HG02970 (cell line): Measurements from ENCODE around the gene FZD2.

ENCODE experiments used
- ATAC-seq: cut with Tn5 transposase; IDR thresholded peaks from one replicate; pipeline ENCODE4 v1.9.1; 2021; ENCODE audit warnings: mild to moderate bottlenecking, moderate library complexity, moderate number of reproducible peaks; ENCODE audit not compliant: unreplicated experiment, low FRiP score

FZD2 gene

DNA sequence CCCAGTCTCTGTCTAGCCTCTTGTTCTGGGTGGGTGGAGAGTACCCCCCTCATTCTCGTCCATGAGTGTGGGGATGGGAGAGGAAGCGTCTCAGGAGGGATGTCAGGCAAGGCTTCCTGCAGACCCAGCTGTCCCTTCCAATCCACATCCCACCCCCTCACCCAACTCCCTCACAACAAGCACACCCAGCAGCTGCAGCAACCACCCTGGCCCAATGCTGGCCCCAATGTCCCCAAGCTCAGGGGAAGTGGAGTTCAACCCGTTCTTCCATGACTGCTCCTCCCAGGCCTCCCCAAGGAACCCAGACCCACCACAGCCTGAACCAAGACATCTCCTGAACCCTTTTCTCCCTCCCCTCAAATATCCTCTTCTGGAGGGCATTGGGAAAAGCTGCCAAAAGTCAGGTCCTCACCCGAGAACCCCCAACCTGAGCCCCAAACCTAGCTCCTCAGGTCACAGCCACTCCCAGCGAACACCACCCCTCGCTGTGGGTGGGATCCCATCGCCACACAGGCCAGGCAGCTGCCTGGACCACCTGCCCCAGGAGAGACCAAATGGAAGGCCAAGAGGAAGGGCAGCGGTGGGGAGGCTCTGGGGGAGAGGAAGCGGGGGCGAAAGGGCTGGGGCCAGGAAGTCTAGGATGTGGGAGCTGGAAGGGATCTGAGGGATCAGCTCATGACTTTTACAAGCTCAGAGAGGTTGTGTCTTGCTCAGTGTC is 47.6 kb downstream of the FZD2 start:
- ATAC-seq, result no peak

DNA sequence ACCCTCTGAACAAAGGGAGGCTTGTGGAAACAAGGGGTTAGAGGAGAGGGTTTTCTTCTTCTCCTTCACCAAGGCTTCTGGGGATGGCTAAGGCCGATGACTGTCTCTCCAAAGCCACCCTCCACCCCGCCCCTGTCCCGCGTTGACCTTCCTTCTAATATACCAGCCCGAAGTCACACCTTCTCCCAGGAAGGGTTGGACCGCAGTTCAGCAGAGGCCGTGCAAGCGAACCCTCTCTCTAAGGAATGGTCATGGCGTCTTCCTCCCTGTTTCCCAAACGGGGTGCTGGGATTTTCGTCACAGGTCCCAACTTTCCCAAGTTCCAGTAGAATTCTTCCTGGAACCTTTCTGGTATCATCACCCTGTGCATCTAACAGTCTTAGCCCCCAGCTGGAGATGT is 49.4 kb downstream of the FZD2 start:
- ATAC-seq, result no peak

DNA sequence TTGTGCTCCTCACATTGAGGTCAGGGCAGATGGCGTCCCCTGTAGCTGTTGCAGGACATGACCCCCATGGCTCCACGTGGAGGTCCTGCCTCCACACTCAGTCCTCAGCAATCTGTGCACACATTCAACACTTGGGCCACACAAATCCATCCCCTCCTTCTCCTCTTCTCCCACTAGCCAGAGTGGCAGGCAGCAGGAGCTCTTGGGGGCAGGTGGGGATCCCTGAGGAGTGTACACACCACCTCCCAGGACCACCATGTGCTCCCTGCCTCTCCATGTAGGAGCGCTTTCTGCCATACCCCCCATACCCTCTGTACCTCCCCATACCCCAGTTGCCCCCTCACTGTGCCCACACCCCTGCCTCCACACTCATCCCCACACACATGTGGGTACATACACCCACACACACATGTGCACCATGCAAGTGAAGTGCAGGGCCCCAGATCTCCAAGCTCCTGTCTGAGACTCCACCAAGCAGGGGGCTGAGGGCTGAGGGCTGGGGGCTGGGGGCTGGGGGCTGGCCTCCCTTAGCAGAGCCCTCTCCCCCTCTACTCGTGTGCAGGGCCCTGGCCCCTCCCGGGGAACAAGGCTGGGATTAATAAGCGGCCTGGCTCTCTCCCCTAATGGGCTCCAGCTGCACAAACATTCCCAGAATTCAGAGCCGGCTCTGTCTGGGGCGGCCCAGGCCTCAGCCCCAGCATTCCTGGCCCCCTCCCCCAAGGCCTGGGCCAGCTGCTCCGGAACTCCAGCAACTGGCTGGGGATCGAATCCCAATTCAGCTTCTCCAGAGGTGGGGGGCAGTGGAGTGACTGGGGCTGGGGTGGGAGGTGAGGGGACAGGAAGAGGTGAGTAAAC is 50.8 kb downstream of the FZD2 start:
- ATAC-seq, result no peak

DNA sequence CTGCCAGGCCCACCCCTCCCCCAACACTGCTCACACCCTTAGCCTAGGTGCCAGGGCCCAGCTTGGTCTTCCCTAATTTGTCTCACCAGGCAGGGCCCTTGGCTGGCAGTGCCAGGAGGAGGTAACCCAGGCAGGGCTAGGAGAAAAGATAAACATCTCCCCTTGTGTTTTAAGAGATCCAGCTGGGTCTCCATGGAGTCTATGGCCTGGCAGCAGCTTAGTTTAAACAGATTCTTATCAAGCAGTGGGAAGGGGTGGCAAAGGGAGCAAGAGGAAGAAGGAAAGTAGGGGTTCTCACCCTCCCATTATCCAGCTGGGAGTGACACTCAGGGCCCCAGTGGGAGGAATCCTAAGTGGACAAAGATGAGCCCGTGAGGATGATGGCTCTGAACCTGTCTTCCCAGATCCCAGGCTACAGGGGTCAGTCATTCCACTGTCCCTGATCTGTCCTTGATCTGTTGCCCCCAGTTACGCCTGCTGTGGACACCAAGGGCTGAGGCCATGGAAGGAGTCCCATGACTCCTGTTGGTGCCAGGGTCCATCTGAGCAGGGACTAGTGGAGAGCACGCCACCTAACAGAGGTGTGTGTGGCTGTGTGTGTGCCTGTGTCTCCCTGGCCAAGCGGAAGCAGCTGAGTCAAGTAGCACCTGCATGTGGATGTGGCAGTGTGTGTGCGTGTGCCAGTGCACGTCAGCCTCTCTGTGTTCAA is 51.6 kb downstream of the FZD2 start:
- ATAC-seq, result no peak

DNA sequence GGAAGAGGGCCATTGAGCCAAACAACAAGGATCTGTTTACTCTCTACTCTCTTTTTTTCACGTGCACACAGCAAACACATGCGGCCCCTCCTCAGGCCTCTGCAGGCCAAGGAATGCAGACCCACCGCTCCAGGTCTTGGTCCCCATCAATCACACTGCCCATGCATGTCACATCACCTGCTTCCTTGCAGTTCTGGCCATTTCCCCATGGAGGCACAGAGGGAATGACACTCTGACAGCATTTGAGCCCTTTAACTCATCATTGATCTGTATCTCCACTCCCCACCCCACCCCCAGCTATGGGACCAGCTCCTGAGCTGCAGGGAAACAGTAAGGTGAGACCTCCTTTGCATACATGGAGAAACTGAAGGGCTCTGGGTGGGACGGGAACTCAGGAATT is 53.0 kb downstream of the FZD2 start:
- no peak for ATAC-seq
